Gastrocnemius medialis (tissue), 4 donors: ENCODE results near the gene SEMA3D. TPM values are rescaled to one million over a fixed set of nuclear protein-coding genes. Genes with fewer than 3 reads are reported as not detected.

ENCODE experiments used
- ATAC-seq, 2 donors: fragments of 150-250 bp; one replicate each; pipeline ENCODE4 v1.9.1; 2016
- DNase-seq, 2 donors: peaks; one replicate each; pipeline ENCODE4 v3.0.0-alpha.2; 2019
- H3K27ac ChIP-seq, 4 donors: fragments of 200-600 bp; sonication (generic); 1 replicate in 1 of 4; 2 replicates in 3 of 4; pipeline ENCODE4 v1.5.1; 2016 to 2018; ENCODE audit warnings: mild to moderate bottlenecking in 2 of 4, moderate library complexity in 1 of 4
- H3K27me3 ChIP-seq, 3 donors: fragments of 200-600 bp; sonication (generic) in 2 of 3; 1 replicate in 1 of 3; 2 replicates in 2 of 3; pipeline versions ENCODE4 v1.5.1 to v1.6.0; 2016 to 2019; ENCODE audit warnings: mild to moderate bottlenecking in 1 of 3, moderate library complexity in 1 of 3
- H3K36me3 ChIP-seq, 2 donors: fragments of 200-600 bp; sonication (generic) in 1 of 2; one replicate each; pipeline ENCODE4 v1.5.1; 2017 to 2018
- H3K4me1 ChIP-seq, 2 donors: fragments of 200-600 bp; sonication (generic) in 1 of 2; one replicate each; pipeline ENCODE4 v1.5.1; 2016 to 2017; ENCODE audit warnings: mild to moderate bottlenecking in 2 of 2
- H3K4me3 ChIP-seq, 4 donors: fragments of 200-600 bp; sonication (generic) in 3 of 4; 1 replicate in 1 of 4; 2 replicates in 3 of 4; pipeline ENCODE4 v1.5.1; 2016 to 2019; ENCODE audit warnings: mild to moderate bottlenecking in 2 of 4
- H3K9me3 ChIP-seq, 3 donors: fragments of 200-600 bp; sonication (generic) in 2 of 3; 1 replicate in 1 of 3; 2 replicates in 2 of 3; pipeline ENCODE4 v1.5.1; 2016 to 2019
- CTCF ChIP-seq, 5 experiments: fragments of 450-650 bp in 3 of 5; fragments of 200-600 bp in 2 of 5; sonication (generic) in 2 of 5; IDR thresholded peaks in 4 of 5; conservative IDR thresholded peaks in 1 of 5; 1 replicate in 4 of 5; 2 replicates in 1 of 5; pipeline ENCODE4 v1.5.1; 2016 to 2019; ENCODE audit warnings: antibody characterized with exemption in 5 of 5, mild to moderate bottlenecking in 3 of 5, moderate library complexity in 3 of 5
- POLR2A ChIP-seq, 2 donors: fragments of 450-650 bp; IDR thresholded peaks; one replicate each; pipeline ENCODE4 v1.6.1; 2017; ENCODE audit warnings: antibody characterized with exemption in 2 of 2, mild to moderate bottlenecking in 2 of 2, moderate library complexity in 2 of 2
- in situ Hi-C, 4 donors: fragments of 200-750 bp; cut with MboI; loops; one replicate each; pipeline versions ENCODE4 v1.15.0 to v1.8.0; 2017; ENCODE audit warnings: low sequenced_read_pairs in 4 of 4
- intact Hi-C: fragments of 100-400 bp; cut with DNase I; formaldehyde crosslinking; loops from one replicate; pipeline ENCODE4 v1.15.1; 2023; ENCODE audit warnings: low total_unique reads
- total RNA-seq, 4 donors: library from RNA; depleted of rRNA; stranded (reverse); fragments of >200 nt; gene quantifications; one replicate each; pipeline versions ENCODE4 v1.1.0 to v1.2.3, GENCODE V29; 2016

Gene SEMA3D
- total RNA-seq, 4 donors from 2014 or later, result 0.75 TPM; not detected in 3

GRCh38 chr7:85119934-85120333 lies 66.9 kb downstream of the SEMA3D start:
- TF ChIP-seq CTCF (IDR thresholded peaks at IDR 0.05 in 4 of 5, conservative IDR thresholded peaks at IDR 0.05 in 1 of 5) (no peak), POLR2A (IDR thresholded peaks at IDR 0.05) (no peak)
- Histone ChIP-seq H3K9me3 (no peaks in the 10 kb centered on the region), H3K36me3 (no peaks in the 10 kb centered on the region), H3K27ac (no peak overlapping the region), H3K27me3 (no peaks in the 10 kb centered on the region), H3K4me1 (no peaks in the 10 kb centered on the region), H3K4me3 (no peak overlapping the region)
- in situ Hi-C loops, result no loop called here
- ATAC-seq (no peak), DNase-seq (no peak)
- intact Hi-C loops, result no loop called here

- H3K27me3 ChIP-seq, result no peaks in the 10 kb centered on the region
- no peaks in the 10 kb centered on the region for H3K36me3 ChIP-seq
- no peaks in the 10 kb centered on the region for H3K9me3 ChIP-seq
- H3K27ac ChIP-seq, result no peak overlapping the region
- in situ Hi-C loops (no loop called here), intact Hi-C loops (no loop called here)
- H3K4me1 ChIP-seq, result no peaks in the 10 kb centered on the region
- no peak overlapping the region for H3K4me3 ChIP-seq
- ATAC-seq, result no peak
- no peak for TF ChIP-seq CTCF (IDR thresholded peaks at IDR 0.05 in 4 of 5, conservative IDR thresholded peaks at IDR 0.05 in 1 of 5)
- TF ChIP-seq POLR2A (IDR thresholded peaks at IDR 0.05), result no peak
- DNase-seq, result no peak
These were observed 71.0 kb downstream of the SEMA3D start for GRCh38 chr7:85115862-85116261.

- DNase-seq, result no peak
- in situ Hi-C loops, result no loop called here
- no peak overlapping the region for H3K27ac ChIP-seq
- intact Hi-C loops, result no loop called here
- TF ChIP-seq POLR2A (IDR thresholded peaks at IDR 0.05) (no peak), CTCF (IDR thresholded peaks at IDR 0.05 in 4 of 5, conservative IDR thresholded peaks at IDR 0.05 in 1 of 5) (no peak)
- ATAC-seq, result no peak
- H3K36me3 ChIP-seq, result no peaks in the 10 kb centered on the region
- H3K27me3 ChIP-seq, result no peaks in the 10 kb centered on the region
- H3K4me1 ChIP-seq, result no peaks in the 10 kb centered on the region
- no peaks in the 10 kb centered on the region for H3K9me3 ChIP-seq
- no peak overlapping the region for H3K4me3 ChIP-seq
These were observed 71.8 kb downstream of the SEMA3D start for GRCh38 chr7:85115006-85115405.

- ATAC-seq, result no peak
- no peaks in the 10 kb centered on the region for H3K4me1 ChIP-seq
- no peak overlapping the region for H3K4me3 ChIP-seq
- no peak for DNase-seq
- H3K9me3 ChIP-seq, result no peaks in the 10 kb centered on the region
- intact Hi-C loops (no loop called here), in situ Hi-C loops (no loop called here)
- H3K36me3 ChIP-seq, result no peaks in the 10 kb centered on the region
- H3K27me3 ChIP-seq, result no peaks in the 10 kb centered on the region
- no peak for TF ChIP-seq CTCF (IDR thresholded peaks at IDR 0.05 in 4 of 5, conservative IDR thresholded peaks at IDR 0.05 in 1 of 5)
- TF ChIP-seq POLR2A (IDR thresholded peaks at IDR 0.05), result no peak
- H3K27ac ChIP-seq, result no peak overlapping the region
These were observed 72.5 kb downstream of the SEMA3D start for GRCh38 chr7:85114342-85114741.

- Histone ChIP-seq H3K36me3 (no peaks in the 10 kb centered on the region), H3K27me3 (no peaks in the 10 kb centered on the region), H3K4me3 (no peak overlapping the region), H3K4me1 (no peaks in the 10 kb centered on the region), H3K27ac (no peak overlapping the region), H3K9me3 (no peaks in the 10 kb centered on the region)
- no peak for TF ChIP-seq POLR2A (IDR thresholded peaks at IDR 0.05)
- no peak for TF ChIP-seq CTCF (IDR thresholded peaks at IDR 0.05 in 4 of 5, conservative IDR thresholded peaks at IDR 0.05 in 1 of 5)
- ATAC-seq (no peak), DNase-seq (no peak)
- intact Hi-C loops, result no loop called here
- in situ Hi-C loops, result no loop called here
These were observed 75.1 kb downstream of the SEMA3D start for GRCh38 chr7:85111761-85112160.
